ENCODE measurements around the gene PHF21B. TPM values are rescaled to one million over a fixed set of nuclear protein-coding genes. Genes with fewer than 3 reads are reported as not detected.

Gene PHF21B
- total and polyA plus RNA-seq, 7 donors, result 0.13 to 0.66 (median 0.28) TPM; not detected in 4

GRCh38 chr22:44892803-44893730 is 116.7 kb downstream of the PHF21B start:
- 77 to 84% methylated on average over 20 of the region's 20 CpGs for WGBS, 2 donors
- intact Hi-C loops (cut with DNase I), result no loop called here
- H3K9me3 ChIP-seq, result no peaks in the 10 kb centered on the region
- H3K27me3 ChIP-seq, result no peaks in the 10 kb centered on the region
- H3K4me3 ChIP-seq, result no peak overlapping the region
- no peak for DNase-seq
- TF ChIP-seq POLR2A (IDR thresholded peaks at IDR 0.05) (no peak), POLR2AphosphoS5 (IDR thresholded peaks at IDR 0.05) (no peak), EP300 (IDR thresholded peaks at IDR 0.05) (no peak)
- TF ChIP-seq, protein P1, sequence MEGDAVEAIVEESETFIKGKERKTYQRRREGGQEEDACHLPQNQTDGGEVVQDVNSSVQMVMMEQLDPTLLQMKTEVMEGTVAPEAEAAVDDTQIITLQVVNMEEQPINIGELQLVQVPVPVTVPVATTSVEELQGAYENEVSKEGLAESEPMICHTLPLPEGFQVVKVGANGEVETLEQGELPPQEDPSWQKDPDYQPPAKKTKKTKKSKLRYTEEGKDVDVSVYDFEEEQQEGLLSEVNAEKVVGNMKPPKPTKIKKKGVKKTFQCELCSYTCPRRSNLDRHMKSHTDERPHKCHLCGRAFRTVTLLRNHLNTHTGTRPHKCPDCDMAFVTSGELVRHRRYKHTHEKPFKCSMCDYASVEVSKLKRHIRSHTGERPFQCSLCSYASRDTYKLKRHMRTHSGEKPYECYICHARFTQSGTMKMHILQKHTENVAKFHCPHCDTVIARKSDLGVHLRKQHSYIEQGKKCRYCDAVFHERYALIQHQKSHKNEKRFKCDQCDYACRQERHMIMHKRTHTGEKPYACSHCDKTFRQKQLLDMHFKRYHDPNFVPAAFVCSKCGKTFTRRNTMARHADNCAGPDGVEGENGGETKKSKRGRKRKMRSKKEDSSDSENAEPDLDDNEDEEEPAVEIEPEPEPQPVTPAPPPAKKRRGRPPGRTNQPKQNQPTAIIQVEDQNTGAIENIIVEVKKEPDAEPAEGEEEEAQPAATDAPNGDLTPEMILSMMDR (IDR thresholded peaks at IDR 0.05), result no peak
- H3K36me3 ChIP-seq, result no peaks in the 10 kb centered on the region
- no peaks in the 10 kb centered on the region for H3K4me1 ChIP-seq
- no peak overlapping the region for H3K27ac ChIP-seq

GRCh38 chr22:44892243-44892642 is 117.6 kb downstream of the PHF21B start:
- Histone ChIP-seq H3K9me3 (no peaks in the 10 kb centered on the region), H3K36me3 (no peaks in the 10 kb centered on the region), H3K27ac (no peak overlapping the region), H3K4me1 (no peaks in the 10 kb centered on the region), H3K27me3 (no peaks in the 10 kb centered on the region), H3K4me3 (no peak overlapping the region)
- intact Hi-C loops (cut with DNase I), result no loop called here
- TF ChIP-seq EP300 (IDR thresholded peaks at IDR 0.05), result no peak
- no peak for TF ChIP-seq POLR2A (IDR thresholded peaks at IDR 0.05)
- TF ChIP-seq, protein P1 (IDR thresholded peaks at IDR 0.05), result no peak
- TF ChIP-seq POLR2AphosphoS5 (IDR thresholded peaks at IDR 0.05), result no peak
- DNase-seq, result no peak
- 77 to 80% methylated on average over 13 of the region's 13 CpGs for WGBS, 2 donors

- Histone ChIP-seq H3K4me1 (no peaks in the 10 kb centered on the region), H3K27me3 (no peaks in the 10 kb centered on the region), H3K9me3 (no peaks in the 10 kb centered on the region), H3K4me3 (no peak overlapping the region), H3K27ac (no peak overlapping the region), H3K36me3 (no peaks in the 10 kb centered on the region)
- intact Hi-C loops (cut with DNase I), result no loop called here
- 82 to 90% methylated on average over 11 of the region's 11 CpGs for WGBS, 2 donors
- TF ChIP-seq POLR2AphosphoS5 (IDR thresholded peaks at IDR 0.05), result no peak
- TF ChIP-seq, protein P1 (IDR thresholded peaks at IDR 0.05), result no peak
- no peak for TF ChIP-seq EP300 (IDR thresholded peaks at IDR 0.05)
- DNase-seq, result no peak
These were observed 118.0 kb downstream of the PHF21B start for GRCh38 chr22:44891791-44892190.

GRCh38 chr22:44891293-44891747 is 118.5 kb downstream of the PHF21B start:
- H3K36me3 ChIP-seq, result no peaks in the 10 kb centered on the region
- no peak for DNase-seq
- H3K27ac ChIP-seq, result no peak overlapping the region
- intact Hi-C loops (cut with DNase I), result no loop called here
- H3K4me1 ChIP-seq, result no peaks in the 10 kb centered on the region
- H3K9me3 ChIP-seq, result no peaks in the 10 kb centered on the region
- no peaks in the 10 kb centered on the region for H3K27me3 ChIP-seq
- H3K4me3 ChIP-seq, result no peak overlapping the region
- TF ChIP-seq EP300 (IDR thresholded peaks at IDR 0.05) (no peak), POLR2AphosphoS5 (IDR thresholded peaks at IDR 0.05) (no peak)
- 58 to 82% methylated on average over 11 of the region's 11 CpGs for WGBS, 2 donors

DNA sequence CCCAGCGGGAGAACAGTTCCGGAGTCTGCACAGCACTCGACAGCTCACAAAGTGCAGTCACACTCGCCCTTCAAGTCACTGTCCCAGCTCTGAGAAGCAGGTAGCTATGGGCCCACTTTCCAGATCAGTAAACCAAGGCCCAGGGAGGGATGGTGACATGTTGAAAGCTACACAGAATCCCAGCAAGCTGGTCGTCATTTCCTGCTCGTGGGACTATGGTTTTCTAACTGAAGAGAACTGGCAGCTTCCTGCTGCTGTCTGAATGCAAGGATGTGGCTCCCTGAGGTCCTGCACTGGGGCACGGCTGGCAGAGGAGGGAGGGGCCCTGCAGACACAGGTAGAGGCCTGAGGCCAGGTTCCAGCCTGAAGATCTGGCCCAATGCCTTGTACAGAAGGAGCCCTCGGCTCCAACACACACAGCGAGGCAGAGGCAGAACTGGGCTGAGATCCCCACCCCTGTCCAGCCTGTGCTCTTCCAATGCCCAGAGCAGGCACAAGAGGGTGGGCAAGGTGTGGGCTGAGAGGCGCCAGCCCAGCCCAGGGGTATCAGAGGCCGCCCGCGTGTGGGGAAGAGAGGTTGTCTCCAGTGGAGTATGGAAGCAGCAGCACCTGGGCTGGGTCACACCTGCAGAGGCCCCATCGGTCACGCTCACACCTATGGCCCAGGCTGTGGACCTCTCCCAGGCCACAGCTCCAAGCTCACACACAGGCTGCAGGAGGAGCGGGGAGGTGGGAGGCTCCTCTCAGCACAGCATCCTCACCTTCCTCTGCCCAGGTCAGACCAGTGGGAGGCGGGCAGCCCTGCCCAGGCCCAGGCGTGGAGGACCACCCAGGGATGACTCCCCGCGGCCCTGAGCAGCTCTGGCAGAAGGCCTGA is 119.2 kb downstream of the PHF21B start:
- TF ChIP-seq, protein P1 (IDR thresholded peaks at IDR 0.05), result no peak
- no peak for TF ChIP-seq POLR2A (IDR thresholded peaks at IDR 0.05)
- TF ChIP-seq EP300 (IDR thresholded peaks at IDR 0.05), result no peak
- TF ChIP-seq POLR2AphosphoS5 (IDR thresholded peaks at IDR 0.05), result no peak
- 81 to 85% methylated on average over 20 of the region's 20 CpGs for WGBS, 2 donors
- Histone ChIP-seq H3K36me3 (no peaks in the 10 kb centered on the region), H3K27ac (no peak overlapping the region), H3K27me3 (no peaks in the 10 kb centered on the region), H3K4me1 (no peaks in the 10 kb centered on the region), H3K4me3 (no peak overlapping the region), H3K9me3 (no peaks in the 10 kb centered on the region)
- no peak for DNase-seq
- intact Hi-C loops (cut with DNase I), result no loop called here

All from sigmoid colon (tissue), 7 donors.